Measurements from ENCODE around the gene TMEM26. TPM values are rescaled to one million over a fixed set of nuclear protein-coding genes. Genes with fewer than 3 reads are reported as not detected.

TMEM26 gene
- total and polyA plus RNA-seq, 2 experiments from 2014 or later = 1.0 to 1.9 TPM

GRCh38 chr10:61465171-61465496, 12.0 kb upstream of the TMEM26 start:
- no peaks in the 10 kb centered on the region for H3K27me3 ChIP-seq (ENCODE audit: insufficient read depth)
- H2AFZ ChIP-seq = no peak overlapping the region
- Mint-ChIP-seq H3K27me3 (ENCODE audit: insufficient read depth, low read depth, poor library complexity) (no peaks in the 10 kb centered on the region), H3K9me3 (peaks cover 3% of the 10 kb centered on the region), H3K36me3 (ENCODE audit: low read depth) (peaks cover 7% of the 10 kb centered on the region; the same call in 2 of the 3 replicates), H3K27ac (no peak overlapping the region), H3K4me1 (peaks cover 6% of the 10 kb centered on the region), H3K4me3 (no peak overlapping the region)
- no peaks in the 10 kb centered on the region for H3K36me3 ChIP-seq (ENCODE audit: insufficient read depth)
- no peak overlapping the region for H3K4me2 ChIP-seq
- H3K27ac ChIP-seq (ENCODE audit: low read depth) = no peak overlapping the region
- H4K20me1 ChIP-seq (replicated peaks; ENCODE audit: insufficient read depth) = no peaks in the 10 kb centered on the region
- TF ChIP-seq EZH2 (IDR thresholded peaks at IDR 0.05; ENCODE audit: low read depth, unreplicated experiment) (no peak), ZNF114 (CRISPR knock-in tag; IDR thresholded peaks at IDR 0.05) (no peak), JUNB (IDR thresholded peaks at IDR 0.05; ENCODE audit: unreplicated experiment) (no peak)
- ATAC-seq (no peak), DNase-seq (ENCODE audit: low spot score) (no peak)
- H3K4me1 ChIP-seq (ENCODE audit: insufficient read depth) = no peaks in the 10 kb centered on the region
- no peaks in the 10 kb centered on the region for H3K9me2 ChIP-seq (ENCODE audit: insufficient read depth)
- no peaks in the 10 kb centered on the region for H3F3A ChIP-seq (replicated peaks; ENCODE audit: low read depth)
- no peaks in the 10 kb centered on the region for H3K79me2 ChIP-seq (replicated peaks; ENCODE audit: insufficient read depth)
- no peak overlapping the region for H3K4me3 ChIP-seq

DNA sequence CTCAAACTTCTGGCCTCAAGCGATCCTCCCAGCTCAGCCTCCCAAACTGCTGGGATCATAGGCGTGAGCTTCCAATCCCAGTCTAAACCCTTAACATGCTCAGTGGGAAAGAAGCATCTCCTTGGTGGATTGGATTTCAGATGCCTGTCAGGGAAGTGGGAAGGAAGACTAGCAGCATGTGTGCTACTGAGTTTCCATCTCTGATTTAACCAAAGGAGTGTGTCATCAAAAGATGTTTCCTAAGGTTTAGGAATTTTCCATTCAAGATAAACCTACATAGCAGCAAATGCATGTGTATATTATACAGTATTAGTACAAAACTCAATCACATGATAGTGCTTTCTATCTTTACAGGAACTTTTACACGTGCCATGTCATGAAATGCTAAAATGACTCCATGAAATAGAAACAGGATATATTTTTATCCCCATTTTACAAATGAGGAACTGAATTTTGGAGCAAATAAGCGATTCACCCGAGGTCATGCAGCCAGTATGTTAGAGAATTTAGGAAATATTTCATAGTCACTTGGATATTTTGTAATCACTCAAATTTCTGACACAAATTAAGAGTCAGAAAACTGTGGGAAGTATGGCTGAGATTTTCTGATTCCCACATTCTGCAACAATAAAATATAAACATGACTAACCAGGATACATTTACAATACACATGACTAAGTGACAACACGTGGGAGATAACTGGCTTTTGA, 11.4 kb upstream of the TMEM26 start:
- no peak overlapping the region for H3K4me3 Mint-ChIP-seq
- no peak overlapping the region for H3K27ac Mint-ChIP-seq
- Histone ChIP-seq H3F3A (replicated peaks; ENCODE audit: low read depth) (no peaks in the 10 kb centered on the region), H3K4me2 (no peak overlapping the region), H4K20me1 (replicated peaks; ENCODE audit: insufficient read depth) (no peaks in the 10 kb centered on the region), H2AFZ (no peak overlapping the region), H3K27ac (ENCODE audit: low read depth) (no peak overlapping the region), H3K27me3 (ENCODE audit: insufficient read depth) (no peaks in the 10 kb centered on the region), H3K4me1 (ENCODE audit: insufficient read depth) (no peaks in the 10 kb centered on the region), H3K9me2 (ENCODE audit: insufficient read depth) (no peaks in the 10 kb centered on the region), H3K36me3 (ENCODE audit: insufficient read depth) (no peaks in the 10 kb centered on the region), H3K4me3 (no peak overlapping the region), H3K79me2 (replicated peaks; ENCODE audit: insufficient read depth) (no peaks in the 10 kb centered on the region)
- no peak for ATAC-seq
- H3K4me1 Mint-ChIP-seq = peaks cover 6% of the 10 kb centered on the region
- no peak for DNase-seq (ENCODE audit: low spot score)
- no peaks in the 10 kb centered on the region for H3K27me3 Mint-ChIP-seq (ENCODE audit: insufficient read depth, low read depth, poor library complexity)
- peaks cover 7% of the 10 kb centered on the region; the same call in 2 of the 3 replicates for H3K36me3 Mint-ChIP-seq (ENCODE audit: low read depth)
- H3K9me3 Mint-ChIP-seq = peaks cover 3% of the 10 kb centered on the region
- TF ChIP-seq ZNF462 (CRISPR knock-in tag; IDR thresholded peaks at IDR 0.05) (no peak), ZNF331 (CRISPR knock-in tag; IDR thresholded peaks at IDR 0.05; ENCODE audit: low read depth) (no peak), POLR2AphosphoS5 (IDR thresholded peaks at IDR 0.05; ENCODE audit: low read depth) (no peak), EZH2phosphoT487 (IDR thresholded peaks at IDR 0.05; ENCODE audit: unreplicated experiment) (no peak), JUNB (IDR thresholded peaks at IDR 0.05; ENCODE audit: unreplicated experiment) (no peak), NANOG (IDR thresholded peaks at IDR 0.05; ENCODE audit: borderline replicate concordance) (no peak), STAT1 (IDR thresholded peaks at IDR 0.05; ENCODE audit: unreplicated experiment) (no peak), ETS1 (IDR thresholded peaks at IDR 0.05) (no peak), ZNF114 (CRISPR knock-in tag; IDR thresholded peaks at IDR 0.05) (no peak), EZH2 (IDR thresholded peaks at IDR 0.05; ENCODE audit: low read depth, unreplicated experiment) (no peak)
- TF ChIP-seq, protein P1, sequence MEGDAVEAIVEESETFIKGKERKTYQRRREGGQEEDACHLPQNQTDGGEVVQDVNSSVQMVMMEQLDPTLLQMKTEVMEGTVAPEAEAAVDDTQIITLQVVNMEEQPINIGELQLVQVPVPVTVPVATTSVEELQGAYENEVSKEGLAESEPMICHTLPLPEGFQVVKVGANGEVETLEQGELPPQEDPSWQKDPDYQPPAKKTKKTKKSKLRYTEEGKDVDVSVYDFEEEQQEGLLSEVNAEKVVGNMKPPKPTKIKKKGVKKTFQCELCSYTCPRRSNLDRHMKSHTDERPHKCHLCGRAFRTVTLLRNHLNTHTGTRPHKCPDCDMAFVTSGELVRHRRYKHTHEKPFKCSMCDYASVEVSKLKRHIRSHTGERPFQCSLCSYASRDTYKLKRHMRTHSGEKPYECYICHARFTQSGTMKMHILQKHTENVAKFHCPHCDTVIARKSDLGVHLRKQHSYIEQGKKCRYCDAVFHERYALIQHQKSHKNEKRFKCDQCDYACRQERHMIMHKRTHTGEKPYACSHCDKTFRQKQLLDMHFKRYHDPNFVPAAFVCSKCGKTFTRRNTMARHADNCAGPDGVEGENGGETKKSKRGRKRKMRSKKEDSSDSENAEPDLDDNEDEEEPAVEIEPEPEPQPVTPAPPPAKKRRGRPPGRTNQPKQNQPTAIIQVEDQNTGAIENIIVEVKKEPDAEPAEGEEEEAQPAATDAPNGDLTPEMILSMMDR (conservative IDR thresholded peaks at IDR 0.05; ENCODE audit: low read depth in 2 of 2) = no peak

Data from GM23338 (cell line).